GM12878 (cell line): ENCODE measurements around the gene HDAC7. TPM values are rescaled to one million over a fixed set of nuclear protein-coding genes. Genes with fewer than 3 reads are reported as not detected.

ENCODE experiments used
- ATAC-seq: fragments of 200-7000 bp; cut with Tn5 transposase; 3 replicates; pipeline ENCODE4 v1.9.1; 2020; ENCODE audit warnings: mild to moderate bottlenecking, moderate library complexity
- BruUV-seq: library from RNA; stranded (reverse); fragments of 400-500 nt; replicated peaks from 2 replicates; lab custom pipeline; 2021; lab: Mats Ljungman, UMichigan
- CTCF ChIA-PET: fragments of 300-600 bp; sonication (Branson Sonifier 250); formaldehyde crosslinking; extraction: SDS; loops from one replicate; lab custom pipeline; 2021; ENCODE audit warnings: inconsistent platforms; lab: Yijun Ruan, JAX
- POLR2A ChIA-PET: fragments of 350-600 bp; formaldehyde crosslinking; extraction: SDS; loops from one replicate; lab custom pipeline; 2021; ENCODE audit warnings: inconsistent platforms; lab: Charles Lee
- RAD21 ChIA-PET: fragments of 300-600 bp; sonication (Branson Sonifier 250); formaldehyde crosslinking; loops from one replicate; lab custom pipeline; 2023; ENCODE audit warnings: antibody characterized with exemption; ENCODE audit not compliant: unreplicated experiment; lab: Charles Lee
- SMC1A ChIA-PET: fragments of 300-600 bp; sonication (Branson Sonifier 250); formaldehyde crosslinking; loops from one replicate; lab custom pipeline; 2023; ENCODE audit not compliant: unreplicated experiment, uncharacterized antibody; lab: Charles Lee
- DNase-seq: peaks from one replicate; pipeline ENCODE4 v3.0.0-alpha.2; 2011; ENCODE audit warnings: low read depth, low spot score
- FAIRE-seq: peaks from 3 replicates; lab custom pipeline; 2011; peaks lifted over from hg19 to GRCh38; lab: Jason Lieb, UNC
- H2AFZ ChIP-seq: 2 replicates; pipeline ENCODE4 v1.6.0; 2011; ENCODE audit warnings: low read depth, low read length, control low read depth; ENCODE audit not compliant: control insufficient read depth
- H3K27ac ChIP-seq: 2 replicates; pipeline ENCODE4 v1.5.1; 2011; ENCODE audit warnings: control low read depth; ENCODE audit not compliant: control insufficient read depth, insufficient read depth
- H3K27me3 ChIP-seq, 2 experiments: replicated peaks in 1 of 2; 2 replicates each; pipeline versions ENCODE4 v1.6.0 to v1.6.1; 2011; ENCODE audit warnings: low read length in 1 of 2; ENCODE audit not compliant: control insufficient read depth in 2 of 2, insufficient read depth in 2 of 2
- H3K36me3 ChIP-seq, 2 experiments: 2 replicates each; pipeline ENCODE4 v1.5.1; 2011; ENCODE audit warnings: low read length in 1 of 2; ENCODE audit not compliant: control insufficient read depth in 2 of 2, insufficient read depth in 2 of 2
- H3K4me1 ChIP-seq: 2 replicates; pipeline ENCODE4 v1.6.1; 2011; ENCODE audit warnings: mild to moderate bottlenecking, low read length, moderate library complexity, mixed read lengths; ENCODE audit not compliant: control insufficient read depth, insufficient read depth
- H3K4me2 ChIP-seq: 2 replicates; pipeline ENCODE4 v1.6.0; 2011; ENCODE audit warnings: control low read depth; ENCODE audit not compliant: control insufficient read depth, insufficient read depth
- H3K4me3 ChIP-seq: fragments of 200-600 bp; sonication (generic); 2 replicates; pipeline ENCODE4 v1.5.1; 2016
- H3K79me2 ChIP-seq: 2 replicates; pipeline ENCODE4 v1.6.0; 2011; ENCODE audit warnings: low read length; ENCODE audit not compliant: control insufficient read depth, insufficient read depth
- H3K9ac ChIP-seq: 2 replicates; pipeline ENCODE4 v1.8.0; 2011; ENCODE audit warnings: low read length, control low read depth, mixed read lengths; ENCODE audit not compliant: control insufficient read depth, insufficient read depth
- H3K9me3 ChIP-seq: replicated peaks from 3 replicates; pipeline ENCODE4 v1.5.1; 2011; ENCODE audit warnings: mild to moderate bottlenecking, low read length; ENCODE audit not compliant: control insufficient read depth, insufficient read depth
- H4K20me1 ChIP-seq: 2 replicates; pipeline ENCODE4 v1.6.0; 2011; ENCODE audit not compliant: control insufficient read depth, insufficient read depth
- ESRRA ChIP-seq: IDR thresholded peaks from 2 replicates; pipeline ENCODE4 v1.6.1; 2012; ENCODE audit warnings: mild to moderate bottlenecking, low read length, improper control_type of control experiment
- IKZF2 ChIP-seq, 2 experiments: fragments of 450-650 bp; IDR thresholded peaks; 2 replicates each; pipeline ENCODE4 v1.6.1; 2017; ENCODE audit warnings: mild to moderate bottlenecking in 2 of 2, moderate library complexity in 2 of 2
- JUND ChIP-seq: IDR thresholded peaks from 2 replicates; pipeline ENCODE4 v1.6.1; 2012; ENCODE audit warnings: low read depth, mild to moderate bottlenecking, low read length, improper control_type of control experiment, moderate library complexity
- KAT2A ChIP-seq: conservative IDR thresholded peaks from 2 replicates; pipeline ENCODE4 v1.6.1; 2011; ENCODE audit warnings: low read depth, low read length; ENCODE audit not compliant: control insufficient read depth
- SMAD5 ChIP-seq: IDR thresholded peaks from 2 replicates; pipeline ENCODE4 v1.6.1; 2016; ENCODE audit warnings: antibody characterized with exemption, low read depth
- SMC3 ChIP-seq: IDR thresholded peaks from 2 replicates; pipeline ENCODE4 v1.6.1; 2011; ENCODE audit warnings: low read length, improper control_type of control experiment, borderline replicate concordance
- STAT3 ChIP-seq: IDR thresholded peaks from 2 replicates; pipeline ENCODE4 v1.6.1; 2011; ENCODE audit warnings: low read depth, low read length, improper control_type of control experiment
- TBL1XR1 ChIP-seq: IDR thresholded peaks from 2 replicates; pipeline ENCODE4 v1.6.1; 2012; ENCODE audit warnings: low read depth, low read length, improper control_type of control experiment
- ZNF217 ChIP-seq: fragments of 450-650 bp; IDR thresholded peaks from 2 replicates; pipeline ENCODE4 v1.6.1; 2017; ENCODE audit warnings: antibody characterized with exemption, mild to moderate bottlenecking
- WGBS: methylation state at CpG from one replicate; pipeline ENCODE4 v1.1.6; 2016; ENCODE audit warnings: low lambda C conversion rate; ENCODE audit not compliant: insufficient replicate concordance, insufficient coverage; ENCODE audit errors: missing lambda C conversion rate; 5-methylcytosine and 5-hydroxymethylcytosine counted together
- in situ Hi-C: fragments of 300-500 bp; cut with MboI; formaldehyde crosslinking; loops from 9 replicates; pipeline ENCODE4 v1.14.3; 2018; ENCODE audit warnings: mixed read lengths
- intact Hi-C: fragments of 100-400 bp; cut with micrococcal nuclease; formaldehyde crosslinking; loops from one replicate; pipeline ENCODE4 v1.14.2; 2022; ENCODE audit not compliant: unreplicated experiment
- polyA plus RNA-seq, 11 experiments: library from polyadenylated mRNA; depleted of rRNA in 4 of 11; unstranded in 6 of 11; stranded (reverse) in 5 of 11; fragments of >200 nt; fragmentation: Nextera tagmentation in 4 of 11; fragmentation: Illumina TruSeq in 1 of 11; extraction: Ambion mirVana in 4 of 11; extraction: Trizol in 1 of 11; gene quantifications; 1 replicate in 1 of 11; 2 replicates in 10 of 11; pipeline versions ENCODE4 v1.2.1 to v1.2.3, GENCODE V29; 2011 to 2016; ENCODE audit warnings: inconsistent platforms in 2 of 11, missing spikeins in 2 of 11, low read depth in 1 of 11
- total RNA-seq, 4 experiments: library from RNA; depleted of rRNA in 3 of 4; stranded (reverse); fragments of >200 nt in 3 of 4; fragmentation: Illumina TruSeq in 1 of 4; extraction: Trizol in 1 of 4; gene quantifications; 2 replicates each; pipeline versions ENCODE4 v1.2.1 to v1.2.3, GENCODE V29; 2013 to 2021
- TF ChIP-seq, protein P1 (sequence below): fragments of 450-650 bp; formaldehyde crosslinking; IDR thresholded peaks from 2 replicates; pipeline ENCODE4 v1.4.0; 2022; ENCODE audit warnings: mild to moderate bottlenecking, moderate library complexity
- TF ChIP-seq, protein P2 (sequence below): fragments of 450-650 bp; IDR thresholded peaks from 2 replicates; pipeline ENCODE4 v1.6.1; 2017; ENCODE audit warnings: mild to moderate bottlenecking

HDAC7 gene
- total and polyA plus RNA-seq, 10 of the 15 experiments (the other 5 are each of a cell fraction or from before 2014, with no cell fraction given), result 0.47 to 18.3 (median 5.4) TPM

- Histone ChIP-seq H3K27ac (no peak overlapping the region), H3K4me1 (peaks cover 16% of the 10 kb centered on the region), H3K4me3 (no peak overlapping the region), H3K9me3 (no peaks in the 10 kb centered on the region), H3K4me2 (no peak overlapping the region), H3K27me3 (no peaks in the 10 kb centered on the region; a peak in 1 of 4 replicates), H3K36me3 (no peaks in the 10 kb centered on the region; a peak in 2 of 4 replicates), H3K9ac (no peak overlapping the region), H4K20me1 (no peaks in the 10 kb centered on the region), H3K79me2 (no peaks in the 10 kb centered on the region; the same call in 1 of the 2 replicates), H2AFZ (no peak overlapping the region)
- TF ChIP-seq ESRRA (no peak), IKZF2 (IDR thresholded peaks at IDR 0.05) (no peak), JUND (no peak), ZNF217 (no peak), KAT2A (no peak), SMC3 (no peak), SMAD5 (no peak), TBL1XR1 (no peak), STAT3 (no peak)
- TF ChIP-seq, protein P1, sequence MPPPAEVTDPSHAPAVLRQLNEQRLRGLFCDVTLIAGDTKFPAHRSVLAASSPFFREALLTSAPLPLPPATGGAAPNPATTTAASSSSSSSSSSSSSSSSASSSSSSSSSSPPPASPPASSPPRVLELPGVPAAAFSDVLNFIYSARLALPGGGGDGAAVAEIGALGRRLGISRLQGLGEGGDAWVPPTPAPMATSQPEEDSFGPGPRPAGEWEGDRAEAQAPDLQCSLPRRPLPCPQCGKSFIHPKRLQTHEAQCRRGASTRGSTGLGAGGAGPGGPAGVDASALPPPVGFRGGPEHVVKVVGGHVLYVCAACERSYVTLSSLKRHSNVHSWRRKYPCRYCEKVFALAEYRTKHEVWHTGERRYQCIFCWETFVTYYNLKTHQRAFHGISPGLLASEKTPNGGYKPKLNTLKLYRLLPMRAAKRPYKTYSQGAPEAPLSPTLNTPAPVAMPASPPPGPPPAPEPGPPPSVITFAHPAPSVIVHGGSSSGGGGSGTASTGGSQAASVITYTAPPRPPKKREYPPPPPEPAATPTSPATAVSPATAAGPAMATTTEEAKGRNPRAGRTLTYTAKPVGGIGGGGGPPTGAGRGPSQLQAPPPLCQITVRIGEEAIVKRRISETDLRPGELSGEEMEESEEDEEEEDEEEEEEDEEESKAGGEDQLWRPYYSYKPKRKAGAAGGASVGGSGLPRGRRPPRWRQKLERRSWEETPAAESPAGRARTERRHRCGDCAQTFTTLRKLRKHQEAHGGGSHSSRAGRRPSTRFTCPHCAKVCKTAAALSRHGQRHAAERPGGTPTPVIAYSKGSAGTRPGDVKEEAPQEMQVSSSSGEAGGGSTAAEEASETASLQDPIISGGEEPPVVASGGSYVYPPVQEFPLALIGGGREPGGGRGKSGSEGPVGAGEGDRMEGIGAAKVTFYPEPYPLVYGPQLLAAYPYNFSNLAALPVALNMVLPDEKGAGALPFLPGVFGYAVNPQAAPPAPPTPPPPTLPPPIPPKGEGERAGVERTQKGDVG (CRISPR knock-in tag), result no peak
- TF ChIP-seq, protein P2, sequence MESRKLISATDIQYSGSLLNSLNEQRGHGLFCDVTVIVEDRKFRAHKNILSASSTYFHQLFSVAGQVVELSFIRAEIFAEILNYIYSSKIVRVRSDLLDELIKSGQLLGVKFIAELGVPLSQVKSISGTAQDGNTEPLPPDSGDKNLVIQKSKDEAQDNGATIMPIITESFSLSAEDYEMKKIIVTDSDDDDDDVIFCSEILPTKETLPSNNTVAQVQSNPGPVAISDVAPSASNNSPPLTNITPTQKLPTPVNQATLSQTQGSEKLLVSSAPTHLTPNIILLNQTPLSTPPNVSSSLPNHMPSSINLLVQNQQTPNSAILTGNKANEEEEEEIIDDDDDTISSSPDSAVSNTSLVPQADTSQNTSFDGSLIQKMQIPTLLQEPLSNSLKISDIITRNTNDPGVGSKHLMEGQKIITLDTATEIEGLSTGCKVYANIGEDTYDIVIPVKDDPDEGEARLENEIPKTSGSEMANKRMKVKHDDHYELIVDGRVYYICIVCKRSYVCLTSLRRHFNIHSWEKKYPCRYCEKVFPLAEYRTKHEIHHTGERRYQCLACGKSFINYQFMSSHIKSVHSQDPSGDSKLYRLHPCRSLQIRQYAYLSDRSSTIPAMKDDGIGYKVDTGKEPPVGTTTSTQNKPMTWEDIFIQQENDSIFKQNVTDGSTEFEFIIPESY, result no peak
- ChIA-PET RAD21 (interaction anchor here (2.8 to 7.5 kb wide), 2 partner anchors 17 to 37 kb away, joined by 14 to 166 read pairs; no protein-coding TSS in a partner anchor), CTCF (interaction anchor here (1.7 to 7.9 kb wide), 3 partner anchors 17 to 85 kb away, joined by 5 to 215 read pairs (median 11); no protein-coding TSS in a partner anchor), POLR2A (interaction anchor here (1.5 kb wide), 1 partner anchor 9 kb away, joined by 4 read pairs; no protein-coding TSS in a partner anchor), SMC1A (interaction anchor here (1.0 to 3.0 kb wide), 3 partner anchors 12 to 36 kb away, joined by 3 to 19 read pairs (median 11); no protein-coding TSS in a partner anchor)
- WGBS, result 91% methylated on average over 6 of the region's 7 CpGs
- no peak for DNase-seq
- in situ Hi-C loops (no loop called here), intact Hi-C loops (no loop called here)
- BruUV-seq, result no TSS peak
- FAIRE-seq, result no peak
- no peak for ATAC-seq
Observed at GRCh38 chr12:47800582-47800981, 19.1 kb downstream of the HDAC7 start.
